GM19328 (cell line): Measurements from ENCODE around the gene UCK2.

ENCODE experiments used
- ATAC-seq: cut with Tn5 transposase; IDR thresholded peaks from one replicate; pipeline ENCODE4 v1.9.1; 2021; ENCODE audit warnings: mild to moderate bottlenecking, moderate library complexity; ENCODE audit not compliant: unreplicated experiment

UCK2 gene

GRCh38 chr1:165928075-165928731, 100.8 kb downstream of the UCK2 start:
- no peak for ATAC-seq

DNA sequence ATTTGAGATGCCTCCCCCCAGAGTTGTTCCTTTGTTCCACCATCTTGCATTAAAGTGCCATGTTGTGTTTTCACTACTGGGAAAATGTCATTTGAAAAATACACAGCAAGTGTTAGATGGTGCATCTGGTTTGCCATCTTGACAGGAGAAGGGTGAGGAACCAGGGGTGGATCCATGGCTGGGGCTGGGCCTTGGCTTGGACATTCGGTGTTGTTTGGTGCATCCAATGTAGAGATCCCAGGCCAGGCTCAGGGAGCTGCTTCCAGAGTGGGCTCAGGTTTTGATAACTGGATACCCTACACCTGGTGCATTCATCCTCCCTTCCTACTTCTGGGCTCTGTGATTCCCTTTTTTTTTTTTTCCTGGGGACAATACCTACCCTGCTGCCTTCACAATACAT, 103.5 kb downstream of the UCK2 start:
- ATAC-seq: no peak

- ATAC-seq: no peak
These were observed 106.2 kb downstream of the UCK2 start for GRCh38 chr1:165933446-165934170.

GRCh38 chr1:165936542-165936941, 109.1 kb downstream of the UCK2 start:
- ATAC-seq: no peak

DNA sequence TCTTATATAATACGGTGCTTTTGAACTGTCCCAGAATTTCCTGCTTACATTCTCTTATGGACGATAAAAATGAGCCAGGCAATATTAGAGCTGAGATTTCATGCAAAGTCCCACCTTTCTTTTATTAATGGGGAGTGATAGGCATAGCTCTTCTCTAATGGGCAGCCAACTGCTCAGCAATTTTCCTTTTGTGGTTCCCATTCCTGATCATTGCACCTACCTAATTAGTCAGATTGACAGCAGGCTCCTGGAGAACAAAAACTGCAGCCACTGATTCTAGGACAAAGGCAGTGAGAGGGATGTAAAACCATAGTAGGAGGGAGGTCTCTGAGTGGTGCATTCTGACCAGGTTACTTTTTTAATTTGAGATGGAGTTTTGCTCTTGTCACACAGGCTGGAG, 110.4 kb downstream of the UCK2 start:
- ATAC-seq: no peak

- ATAC-seq: no peak
These were observed 111.4 kb downstream of the UCK2 start for GRCh38 chr1:165938844-165939243.

DNA sequence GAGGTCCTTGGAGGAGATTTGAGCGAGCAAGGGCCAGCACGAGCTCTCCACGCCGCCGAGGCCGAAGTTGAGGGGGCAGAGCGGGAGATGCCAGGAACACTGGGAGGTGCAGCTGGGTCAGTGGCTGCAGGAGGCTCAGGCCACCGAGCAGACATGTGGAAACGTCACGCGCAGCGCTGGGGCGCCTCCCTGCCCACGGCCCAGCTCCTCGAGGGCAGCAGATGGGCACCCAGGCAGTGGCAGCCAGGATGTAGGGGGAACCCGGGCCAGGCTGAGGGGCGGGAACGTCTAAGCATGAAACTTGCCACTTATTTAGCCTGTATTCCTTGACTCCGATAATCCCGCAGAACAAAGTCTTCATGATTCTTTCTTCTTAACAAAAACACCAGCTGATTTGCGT, 114.1 kb downstream of the UCK2 start:
- ATAC-seq: no peak

DNA sequence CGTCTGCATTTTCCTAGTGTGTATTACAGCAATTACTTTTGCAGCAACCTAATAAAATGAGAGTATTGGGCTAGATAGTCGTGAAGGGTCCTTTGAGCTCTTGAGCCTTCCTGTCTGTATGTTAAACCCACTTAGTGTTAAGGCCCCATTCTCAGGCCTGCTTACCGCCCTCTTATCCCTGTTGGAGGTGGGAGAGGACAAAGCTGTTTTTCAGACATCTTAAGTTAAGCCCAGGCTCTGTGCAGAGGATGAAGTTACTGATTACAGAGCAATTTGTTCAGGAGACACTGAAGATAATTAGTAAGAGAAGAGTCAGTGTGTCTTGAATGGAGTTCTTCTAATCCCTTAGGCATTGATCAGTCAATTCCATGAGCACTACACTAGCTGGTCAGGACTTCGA, 114.6 kb downstream of the UCK2 start:
- no peak for ATAC-seq

- no peak for ATAC-seq
These were observed 115.6 kb downstream of the UCK2 start for GRCh38 chr1:165942927-165943597.

- ATAC-seq: no peak
These were observed 118.5 kb downstream of the UCK2 start for GRCh38 chr1:165945911-165946310.

GRCh38 chr1:165947797-165948455, 120.5 kb downstream of the UCK2 start:
- no peak for ATAC-seq

- ATAC-seq: no peak
These were observed 122.1 kb downstream of the UCK2 start for GRCh38 chr1:165949335-165950130.

GRCh38 chr1:165954940-165955339, 127.5 kb downstream of the UCK2 start:
- no peak for ATAC-seq

DNA sequence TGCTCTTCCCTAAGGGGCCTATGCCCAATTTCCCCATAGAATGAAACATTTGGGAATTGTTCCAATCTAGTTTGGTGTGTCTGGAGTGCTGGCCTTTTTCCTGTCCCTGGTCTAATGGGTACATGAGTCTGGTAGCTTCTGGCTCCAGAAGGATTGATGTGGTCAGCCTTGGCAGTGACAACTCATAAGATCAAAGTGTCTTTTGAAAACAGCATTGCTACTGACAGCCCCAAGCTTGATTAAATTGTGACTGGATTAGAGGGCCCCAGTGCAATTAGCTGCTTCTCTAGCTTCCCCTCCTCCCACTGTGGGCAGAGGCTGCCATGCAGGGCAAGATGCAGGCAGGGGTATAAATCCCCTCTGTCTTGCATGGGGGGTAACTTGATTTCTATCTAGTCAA, 130.9 kb downstream of the UCK2 start:
- ATAC-seq: no peak

- no peak for ATAC-seq
These were observed 132.7 kb downstream of the UCK2 start for GRCh38 chr1:165960136-165960535.

DNA sequence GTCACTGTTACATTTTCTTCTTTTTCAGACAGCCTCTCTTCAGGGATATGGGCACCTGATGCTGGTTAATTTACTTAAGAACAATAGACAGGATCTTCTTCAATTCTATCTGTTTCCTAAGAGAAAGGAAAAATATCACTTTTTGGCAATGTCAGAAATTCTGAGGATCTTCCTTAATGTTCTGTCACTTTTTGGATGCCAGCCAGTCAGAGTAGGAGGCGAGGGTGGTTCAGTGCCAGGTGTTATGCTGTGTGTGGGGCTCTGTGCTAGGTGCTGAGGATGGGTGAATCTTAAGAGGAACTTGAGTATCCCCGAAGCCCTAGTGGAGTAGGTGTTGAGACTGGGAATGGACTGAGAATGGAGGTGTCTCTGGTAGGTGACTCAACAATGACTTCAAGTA, 133.5 kb downstream of the UCK2 start:
- ATAC-seq: no peak
